GM23338 (cell line): Measurements from ENCODE around the gene SOX30. TPM values are rescaled to one million over a fixed set of nuclear protein-coding genes. Genes with fewer than 3 reads are reported as not detected.

Source experiments
- ATAC-seq: fragments of 200-7000 bp; cut with Tn5 transposase; 3 replicates; pipeline ENCODE4 v1.9.1; 2020
- DNase-seq: peaks from one replicate; pipeline ENCODE4 v3.0.0-alpha.2; 2015; ENCODE audit warnings: low spot score
- H2AFZ ChIP-seq: fragments of 200-600 bp; sonication (generic); 2 replicates; pipeline ENCODE4 v1.8.0; 2016; ENCODE audit warnings: antibody characterized with exemption, mild to moderate bottlenecking, moderate library complexity
- H3F3A ChIP-seq: fragments of 200-600 bp; sonication (generic); replicated peaks from 2 replicates; pipeline ENCODE4 v1.8.0; 2017; ENCODE audit warnings: antibody characterized with exemption, mixed run types, low read depth
- H3K27ac ChIP-seq: fragments of 200-600 bp; sonication (generic); 2 replicates; pipeline ENCODE4 v1.6.1; 2016; ENCODE audit warnings: low read depth
- H3K27me3 ChIP-seq: fragments of 200-600 bp; sonication (generic); 2 replicates; pipeline ENCODE4 v1.8.0; 2016; ENCODE audit warnings: mild to moderate bottlenecking, mixed run types, moderate library complexity; ENCODE audit not compliant: insufficient read depth
- H3K36me3 ChIP-seq: fragments of 200-600 bp; sonication (generic); 2 replicates; pipeline ENCODE4 v1.8.0; 2016; ENCODE audit warnings: mild to moderate bottlenecking; ENCODE audit not compliant: insufficient read depth
- H3K4me1 ChIP-seq: fragments of 200-600 bp; sonication (generic); 2 replicates; pipeline ENCODE4 v1.8.0; 2016; ENCODE audit warnings: mild to moderate bottlenecking, moderate library complexity; ENCODE audit not compliant: insufficient read depth
- H3K4me2 ChIP-seq: fragments of 200-600 bp; sonication (generic); 2 replicates; pipeline ENCODE4 v1.7.1; 2017; ENCODE audit warnings: mixed run types
- H3K4me3 ChIP-seq: fragments of 200-600 bp; sonication (generic); 2 replicates; pipeline ENCODE4 v1.6.1; 2016; ENCODE audit warnings: mixed run types
- H3K79me2 ChIP-seq: fragments of 200-600 bp; sonication (generic); replicated peaks from 2 replicates; pipeline ENCODE4 v1.8.0; 2017; ENCODE audit warnings: mild to moderate bottlenecking; ENCODE audit not compliant: insufficient read depth
- H3K9me2 ChIP-seq: fragments of 200-600 bp; sonication (generic); 2 replicates; pipeline ENCODE4 v1.8.0; 2017; ENCODE audit not compliant: insufficient read depth
- H4K20me1 ChIP-seq: fragments of 200-600 bp; sonication (generic); replicated peaks from 2 replicates; pipeline ENCODE4 v1.8.0; 2017; ENCODE audit warnings: mild to moderate bottlenecking; ENCODE audit not compliant: insufficient read depth
- H3K27ac Mint-ChIP-seq: 2 replicates; pipeline ENCODE4 v1.8.0; 2020; ENCODE audit warnings: inconsistent platforms, mild to moderate bottlenecking, moderate library complexity, mixed read lengths
- H3K27me3 Mint-ChIP-seq: 3 replicates; pipeline ENCODE4 v1.8.0; 2022; ENCODE audit warnings: low read depth, mild to moderate bottlenecking, moderate library complexity, mixed read lengths, inconsistent platforms; ENCODE audit not compliant: insufficient read depth, poor library complexity
- H3K36me3 Mint-ChIP-seq: 3 replicates; pipeline ENCODE4 v1.8.0; 2021; ENCODE audit warnings: low read depth, mild to moderate bottlenecking, inconsistent platforms, moderate library complexity, mixed read lengths
- H3K4me1 Mint-ChIP-seq: 3 replicates; pipeline ENCODE4 v1.8.0; 2020; ENCODE audit warnings: mild to moderate bottlenecking, inconsistent platforms, mixed read lengths
- H3K4me3 Mint-ChIP-seq: 3 replicates; pipeline ENCODE4 v1.8.0; 2021; ENCODE audit warnings: moderate library complexity, mild to moderate bottlenecking, inconsistent platforms, mixed read lengths
- H3K9me3 Mint-ChIP-seq: 3 replicates; pipeline ENCODE4 v1.8.0; 2020; ENCODE audit warnings: moderate library complexity, mild to moderate bottlenecking, inconsistent platforms, mixed read lengths
- CREB1 ChIP-seq: fragments of 250-450 bp; sonication (Bioruptor Pico); IDR thresholded peaks from 2 replicates; pipeline ENCODE4 v1.5.0; 2020; ENCODE audit warnings: low read depth, mild to moderate bottlenecking, moderate library complexity
- ETS1 ChIP-seq: IDR thresholded peaks from 2 replicates; pipeline ENCODE4 v1.6.1; 2016; ENCODE audit warnings: antibody characterized with exemption
- EZH2 ChIP-seq: fragments of 200-600 bp; sonication (generic); IDR thresholded peaks from one replicate; pipeline ENCODE4 v1.8.0; 2017; ENCODE audit warnings: antibody characterized with exemption, mild to moderate bottlenecking, low read depth; ENCODE audit not compliant: unreplicated experiment
- JUNB ChIP-seq: IDR thresholded peaks from one replicate; pipeline ENCODE4 v1.6.1; 2016; ENCODE audit warnings: antibody characterized with exemption; ENCODE audit not compliant: unreplicated experiment
- NANOG ChIP-seq: IDR thresholded peaks from 2 replicates; pipeline ENCODE4 v1.6.1; 2016; ENCODE audit warnings: antibody characterized with exemption, borderline replicate concordance
- POLR2AphosphoS5 ChIP-seq: IDR thresholded peaks from 2 replicates; pipeline ENCODE4 v1.6.1; 2016; ENCODE audit warnings: antibody characterized with exemption, low read depth
- ZNF331 ChIP-seq: fragments of 250-450 bp; sonication (Bioruptor Pico); IDR thresholded peaks from 2 replicates; pipeline ENCODE4 v1.5.0; 2020; ENCODE audit warnings: low read depth, mild to moderate bottlenecking, moderate library complexity
- ZNF462 ChIP-seq: fragments of 250-450 bp; sonication (Bioruptor Pico); IDR thresholded peaks from 2 replicates; pipeline ENCODE4 v1.5.0; 2020; ENCODE audit warnings: mild to moderate bottlenecking, moderate library complexity
- polyA plus RNA-seq: library from polyadenylated mRNA; unstranded; fragments of >200 nt; fragmentation: Nextera tagmentation; extraction: Ambion mirVana; gene quantifications from 2 replicates; pipeline ENCODE4 v1.2.1, GENCODE V29; 2016
- total RNA-seq: library from RNA; depleted of rRNA; stranded (reverse); fragments of >200 nt; shearing (Covaris generic); gene quantifications from 2 replicates; pipeline ENCODE4 v1.2.3, GENCODE V29; 2014

The SOX30 gene
- total and polyA plus RNA-seq, 2 experiments from 2014 or later: 0.47 to 1.3 TPM

- TF ChIP-seq ZNF462 (CRISPR knock-in tag): no peak
- no peak for TF ChIP-seq POLR2AphosphoS5
- TF ChIP-seq EZH2: no peak
Measured at GRCh38 chr5:157669701-157670097, 17.5 kb upstream of the SOX30 start (continued).

GRCh38 chr5:157668356-157668755 lies 16.1 kb upstream of the SOX30 start:
- no peaks in the 10 kb centered on the region for H3K9me2 ChIP-seq
- no peak for DNase-seq
- peaks cover 13% of the 10 kb centered on the region for H3K4me1 Mint-ChIP-seq
- H3K27ac ChIP-seq: no peak overlapping the region
- peaks cover 40% of the 10 kb centered on the region for H3K27me3 ChIP-seq
- no peaks in the 10 kb centered on the region for H3K79me2 ChIP-seq
- no peaks in the 10 kb centered on the region for H3K36me3 Mint-ChIP-seq
- H3K27ac Mint-ChIP-seq: no peak overlapping the region
- no peak overlapping the region for H3K4me3 Mint-ChIP-seq
- H3F3A ChIP-seq: no peaks in the 10 kb centered on the region
- H3K27me3 Mint-ChIP-seq: peaks cover 30% of the 10 kb centered on the region
- H3K4me3 ChIP-seq: no peak overlapping the region
- H3K36me3 ChIP-seq: no peaks in the 10 kb centered on the region
- H3K4me2 ChIP-seq: no peak overlapping the region
- no peak for ATAC-seq
- peaks cover 7% of the 10 kb centered on the region; the same call in 1 of the 3 replicates for H3K9me3 Mint-ChIP-seq
- peaks cover 6% of the 10 kb centered on the region; the same call in 1 of the 2 replicates for H3K4me1 ChIP-seq
- H4K20me1 ChIP-seq: no peaks in the 10 kb centered on the region
- no peak overlapping the region for H2AFZ ChIP-seq
- TF ChIP-seq EZH2 (no peak), ETS1 (no peak), CREB1 (CRISPR knock-in tag) (no peak), ZNF462 (CRISPR knock-in tag) (no peak), JUNB (no peak), ZNF331 (CRISPR knock-in tag) (no peak), POLR2AphosphoS5 (no peak), NANOG (no peak)
